Measurements from ENCODE around the gene ATG2A. TPM values are rescaled to one million over a fixed set of nuclear protein-coding genes. Genes with fewer than 3 reads are reported as not detected.

ATG2A gene
- total RNA-seq, 1 experiment from 2014 or later, result 28.8 TPM

- H3K4me1 ChIP-seq (ENCODE audit: control insufficient read depth, insufficient read depth, low read length), result peaks cover 8% of the 10 kb centered on the region; the same call in 1 of the 2 replicates
- CTCF ChIA-PET, result interaction anchor here (0.7 kb wide), 1 partner anchor 71 kb away, joined by 7 read pairs; the partner anchor contains the start of gene BATF2
- ATAC-seq (no peak), DNase-seq (ENCODE audit: low read depth, low spot score) (no peak)
- intact Hi-C loops (cut with micrococcal nuclease; ENCODE audit: unreplicated experiment), result no loop called here
- no peak overlapping the region for H3K27ac ChIP-seq (ENCODE audit: low read length)
- H3K27me3 ChIP-seq (ENCODE audit: control insufficient read depth, insufficient read depth, low read length), result no peaks in the 10 kb centered on the region
- peak overlapping the region; percentile 73 to 90 for H3K4me3 ChIP-seq (ENCODE audit: low read depth in 2 of 2, low read length in 2 of 2)
- no peaks in the 10 kb centered on the region for H3K9me3 ChIP-seq (ENCODE audit: control insufficient read depth, insufficient read depth, low read depth, low read length)
- H3K36me3 ChIP-seq (ENCODE audit: control insufficient read depth, insufficient read depth, low read length), result no peaks in the 10 kb centered on the region; the same call in 1 of the 2 replicates
- POLR2A ChIA-PET, result no interaction called here
- BruUV-seq (replicated peaks), result no TSS peak
- in situ Hi-C loops (cut with HindIII; ENCODE audit: low pct_unique_long_range_greater_than_20kb, low sequenced_read_pairs), result no loop called here
- TF ChIP-seq POLR2AphosphoS5 (IDR thresholded peaks at IDR 0.05; ENCODE audit: low read depth, low read length) (no peak), SIN3A (IDR thresholded peaks at IDR 0.05; ENCODE audit: borderline replicate concordance, insufficient read depth, low read depth, low read length) (no peak), REST (IDR thresholded peaks at IDR 0.05; ENCODE audit: insufficient read depth in 1 of 2, low read depth in 2 of 2, low read length in 1 of 2) (no peak), TCF7L2 (IDR thresholded peaks at IDR 0.05; ENCODE audit: low read depth, low read length) (no peak), CTCF (IDR thresholded peaks at IDR 0.05) (no peak)
These were observed 8.8 kb upstream of the ATG2A start for GRCh38 chr11:64925536-64926436.

GRCh38 chr11:64924910-64925284, 7.9 kb upstream of the ATG2A start:
- no peaks in the 10 kb centered on the region for H3K9me3 ChIP-seq (ENCODE audit: control insufficient read depth, insufficient read depth, low read depth, low read length)
- ATAC-seq (peak; percentile 47), DNase-seq (ENCODE audit: low read depth, low spot score) (no peak)
- no peaks in the 10 kb centered on the region for H3K27me3 ChIP-seq (ENCODE audit: control insufficient read depth, insufficient read depth, low read length)
- peak overlapping the region; percentile 73 to 90 for H3K4me3 ChIP-seq (ENCODE audit: low read depth in 2 of 2, low read length in 2 of 2)
- CTCF ChIA-PET, result no interaction called here
- peaks cover 8% of the 10 kb centered on the region; the same call in 1 of the 2 replicates for H3K4me1 ChIP-seq (ENCODE audit: control insufficient read depth, insufficient read depth, low read length)
- POLR2A ChIA-PET, result no interaction called here
- H3K36me3 ChIP-seq (ENCODE audit: control insufficient read depth, insufficient read depth, low read length), result no peaks in the 10 kb centered on the region; the same call in 1 of the 2 replicates
- TF ChIP-seq CTCF (IDR thresholded peaks at IDR 0.05) (no peak), SIN3A (IDR thresholded peaks at IDR 0.05; ENCODE audit: borderline replicate concordance, insufficient read depth, low read depth, low read length) (no peak), POLR2AphosphoS5 (IDR thresholded peaks at IDR 0.05; ENCODE audit: low read depth, low read length) (no peak)
- peak overlapping the region; percentile 83 for H3K27ac ChIP-seq (ENCODE audit: low read length)
- BruUV-seq (replicated peaks), result no TSS peak
- in situ Hi-C loops (cut with HindIII; ENCODE audit: low pct_unique_long_range_greater_than_20kb, low sequenced_read_pairs), result no loop called here
- intact Hi-C loops (cut with micrococcal nuclease; ENCODE audit: unreplicated experiment), result no loop called here

Measured in Panc1 (cell line).